GM19455 (cell line): Measurements from ENCODE around the gene SLC6A2.
"Not testable (repeated sequence)": the region's sequence is repeated elsewhere in the genome, so short reads cannot be mapped to it uniquely, and the experiment has no call there.

Source experiments
- ATAC-seq: cut with Tn5 transposase; IDR thresholded peaks from one replicate; pipeline ENCODE4 v1.9.1; 2021; ENCODE audit not compliant: unreplicated experiment

The SLC6A2 gene

GRCh38 chr16:55655897-55656681, at the start of gene SLC6A2:
Gene SLC6A2, plus strand, starts transcription at chr16:55655988. Its CDS starts 707 bp downstream, at chr16:55656695.
- ATAC-seq = no peak

GRCh38 chr16:55613613-55614335, 42.0 kb upstream of the SLC6A2 start:
- no peak for ATAC-seq

GRCh38 chr16:55615071-55615470, 40.7 kb upstream of the SLC6A2 start:
- no peak for ATAC-seq

GRCh38 chr16:55615670-55616069, 40.1 kb upstream of the SLC6A2 start:
- not testable (repeated sequence) for ATAC-seq

GRCh38 chr16:55621771-55622170, 34.0 kb upstream of the SLC6A2 start:
- no peak for ATAC-seq

GRCh38 chr16:55622272-55622671, 33.5 kb upstream of the SLC6A2 start:
- ATAC-seq = no peak

GRCh38 chr16:55622930-55623561, 32.7 kb upstream of the SLC6A2 start:
- no peak for ATAC-seq

- ATAC-seq = no peak
Observed at GRCh38 chr16:55623640-55624039, 32.1 kb upstream of the SLC6A2 start.

- ATAC-seq = no peak
Observed at GRCh38 chr16:55624696-55625095, 31.1 kb upstream of the SLC6A2 start.

- no peak for ATAC-seq
Observed at GRCh38 chr16:55625843-55626242, 29.9 kb upstream of the SLC6A2 start.

- no peak for ATAC-seq
Observed at GRCh38 chr16:55628306-55628968, 27.4 kb upstream of the SLC6A2 start.

GRCh38 chr16:55630774-55631173, 25.0 kb upstream of the SLC6A2 start:
- ATAC-seq = no peak

GRCh38 chr16:55632259-55632658, 23.5 kb upstream of the SLC6A2 start:
- ATAC-seq = no peak

- ATAC-seq = no peak
Observed at GRCh38 chr16:55634193-55634592, 21.6 kb upstream of the SLC6A2 start.

GRCh38 chr16:55638256-55638655, 17.5 kb upstream of the SLC6A2 start:
- no peak for ATAC-seq

- ATAC-seq = no peak
Observed at GRCh38 chr16:55640701-55641327, 15.0 kb upstream of the SLC6A2 start.

- no peak for ATAC-seq
Observed at GRCh38 chr16:55641430-55642056, 14.2 kb upstream of the SLC6A2 start.

- ATAC-seq = no peak
Observed at GRCh38 chr16:55642611-55643010, 13.2 kb upstream of the SLC6A2 start.

GRCh38 chr16:55643161-55643970, 12.4 kb upstream of the SLC6A2 start:
- no peak for ATAC-seq

- ATAC-seq = no peak
Observed at GRCh38 chr16:55645986-55646385, 9.8 kb upstream of the SLC6A2 start.
